Tibial nerve (tissue), 4 donors: ENCODE measurements around the gene GSTA2.
"Not testable (repeated sequence)": the region's sequence is repeated elsewhere in the genome, so short reads cannot be mapped to it uniquely, and the experiment has no call there.

Experiments used
- EP300 ChIP-seq, 2 donors: sonication (generic); formaldehyde crosslinking; IDR thresholded peaks; one replicate each; pipeline ENCODE4 v1.6.1; 2017; ENCODE audit warnings: antibody characterized with exemption in 2 of 2, mild to moderate bottlenecking in 1 of 2
- POLR2A ChIP-seq, 2 donors: fragments of 450-650 bp; IDR thresholded peaks; one replicate each; pipeline ENCODE4 v1.6.1; 2017; ENCODE audit warnings: antibody characterized with exemption in 2 of 2, mild to moderate bottlenecking in 2 of 2, moderate library complexity in 2 of 2
- TF ChIP-seq, protein P1 (sequence below), 5 experiments: fragments of 200-600 bp in 3 of 5; fragments of 450-650 bp in 2 of 5; sonication (generic) in 3 of 5; IDR thresholded peaks; one replicate each; pipeline ENCODE4 v1.5.1; 2016 to 2019; ENCODE audit warnings: antibody characterized with exemption in 5 of 5, mild to moderate bottlenecking in 3 of 5, moderate library complexity in 2 of 5

DNA sequence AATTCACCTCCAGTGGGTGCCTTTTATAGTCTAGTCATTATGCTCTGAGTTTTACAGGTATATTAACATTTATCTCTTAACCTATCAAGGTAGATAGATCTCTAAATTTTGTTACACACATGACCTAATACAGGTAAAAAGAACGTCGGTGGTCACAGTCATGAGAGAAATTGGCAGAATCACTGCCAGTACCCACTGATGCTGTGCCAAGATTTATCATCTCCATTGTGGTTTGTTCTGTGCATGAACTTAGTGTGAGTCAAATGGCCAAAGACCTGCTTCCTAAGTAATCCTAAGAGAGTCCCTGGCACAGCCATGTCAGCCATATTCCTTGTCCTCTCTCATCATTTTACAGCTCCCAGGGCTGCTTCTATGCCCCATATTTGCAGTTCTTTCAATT is 31.1 kb upstream of the GSTA2 start:
- TF ChIP-seq, protein P1, sequence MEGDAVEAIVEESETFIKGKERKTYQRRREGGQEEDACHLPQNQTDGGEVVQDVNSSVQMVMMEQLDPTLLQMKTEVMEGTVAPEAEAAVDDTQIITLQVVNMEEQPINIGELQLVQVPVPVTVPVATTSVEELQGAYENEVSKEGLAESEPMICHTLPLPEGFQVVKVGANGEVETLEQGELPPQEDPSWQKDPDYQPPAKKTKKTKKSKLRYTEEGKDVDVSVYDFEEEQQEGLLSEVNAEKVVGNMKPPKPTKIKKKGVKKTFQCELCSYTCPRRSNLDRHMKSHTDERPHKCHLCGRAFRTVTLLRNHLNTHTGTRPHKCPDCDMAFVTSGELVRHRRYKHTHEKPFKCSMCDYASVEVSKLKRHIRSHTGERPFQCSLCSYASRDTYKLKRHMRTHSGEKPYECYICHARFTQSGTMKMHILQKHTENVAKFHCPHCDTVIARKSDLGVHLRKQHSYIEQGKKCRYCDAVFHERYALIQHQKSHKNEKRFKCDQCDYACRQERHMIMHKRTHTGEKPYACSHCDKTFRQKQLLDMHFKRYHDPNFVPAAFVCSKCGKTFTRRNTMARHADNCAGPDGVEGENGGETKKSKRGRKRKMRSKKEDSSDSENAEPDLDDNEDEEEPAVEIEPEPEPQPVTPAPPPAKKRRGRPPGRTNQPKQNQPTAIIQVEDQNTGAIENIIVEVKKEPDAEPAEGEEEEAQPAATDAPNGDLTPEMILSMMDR (IDR thresholded peaks at IDR 0.05): not testable (repeated sequence)
- TF ChIP-seq EP300, POLR2A (IDR thresholded peaks at IDR 0.05): not testable (repeated sequence)
